ENCODE data around the gene RDH16.

Gene RDH16, protein sequence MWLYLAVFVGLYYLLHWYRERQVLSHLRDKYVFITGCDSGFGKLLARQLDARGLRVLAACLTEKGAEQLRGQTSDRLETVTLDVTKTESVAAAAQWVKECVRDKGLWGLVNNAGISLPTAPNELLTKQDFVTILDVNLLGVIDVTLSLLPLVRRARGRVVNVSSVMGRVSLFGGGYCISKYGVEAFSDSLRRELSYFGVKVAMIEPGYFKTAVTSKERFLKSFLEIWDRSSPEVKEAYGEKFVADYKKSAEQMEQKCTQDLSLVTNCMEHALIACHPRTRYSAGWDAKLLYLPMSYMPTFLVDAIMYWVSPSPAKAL

DNA sequence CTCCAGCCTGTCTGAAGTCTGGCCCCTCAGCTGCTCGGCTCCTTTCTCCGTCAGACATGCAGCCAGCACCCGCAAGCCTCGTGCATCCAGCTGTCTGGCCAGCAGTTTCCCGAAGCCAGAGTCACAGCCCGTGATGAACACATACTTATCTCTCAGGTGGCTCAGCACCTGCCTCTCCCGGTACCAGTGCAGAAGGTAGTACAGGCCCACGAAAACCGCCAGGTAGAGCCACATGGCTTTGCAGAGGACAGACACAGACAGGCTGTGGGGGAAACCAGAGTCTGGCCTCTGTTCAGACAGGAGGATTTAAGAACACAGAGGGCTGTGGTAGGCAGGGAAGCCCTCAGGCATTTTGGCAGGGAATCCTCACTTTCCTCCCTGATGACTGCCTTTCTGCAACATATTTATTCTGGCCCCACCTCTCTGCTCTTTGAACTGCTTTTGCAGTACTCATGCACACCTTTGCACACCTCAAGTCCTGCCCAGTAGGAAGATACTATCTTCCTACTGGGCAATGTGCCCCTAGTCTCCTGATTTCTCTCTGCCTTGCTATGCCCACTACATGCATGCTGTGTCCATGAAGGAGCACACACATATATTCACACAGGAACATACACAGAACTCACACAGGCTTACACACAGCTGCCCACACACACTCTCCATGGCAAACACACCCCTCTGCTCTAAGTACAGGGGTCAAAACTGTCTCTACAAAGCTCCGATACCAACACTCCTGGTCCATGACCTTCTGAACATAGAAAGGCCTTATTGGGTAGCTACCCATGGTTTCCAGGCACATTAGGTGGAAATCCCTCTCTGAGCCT lies at the start of gene RDH16:
RDH16 (minus strand) TSS at position 380 of the 824 bp plus-strand sequence; CDS start at position 234, 146 bp downstream.
- DNase-seq (ENCODE audit: low spot score), result no peak

DNA sequence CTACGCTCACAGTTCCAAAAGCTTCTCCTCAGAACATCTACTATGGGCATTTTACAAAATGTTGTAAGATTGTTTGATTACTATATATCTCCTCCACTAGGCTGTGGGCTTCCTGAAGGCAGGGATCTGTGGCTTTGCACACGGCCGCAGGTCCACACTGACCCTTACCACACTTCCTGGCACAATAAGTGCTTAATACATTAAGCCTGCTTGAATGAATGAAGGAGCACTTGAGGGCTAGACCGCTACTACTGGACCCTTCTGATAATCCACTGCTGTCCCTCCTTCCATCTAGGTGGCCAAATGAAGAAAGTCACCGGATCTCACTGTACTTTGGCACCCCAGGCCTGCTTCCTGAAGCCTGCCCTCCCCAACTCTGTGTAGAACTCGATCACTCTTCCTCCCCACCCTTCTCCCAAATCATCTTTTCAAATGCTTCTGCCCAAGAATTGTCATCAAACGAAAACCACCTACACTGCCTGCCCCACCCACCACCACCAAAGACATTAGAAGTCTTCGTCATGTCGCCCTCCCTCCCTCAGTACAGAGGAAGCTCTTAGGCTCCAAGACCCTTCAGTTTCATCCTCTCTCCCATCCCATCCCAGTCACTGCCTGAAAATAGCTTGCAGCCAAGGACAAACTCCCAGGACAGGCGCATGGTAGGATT lies 49.5 kb upstream of the RDH16 start:
- no peak for DNase-seq (ENCODE audit: low spot score)

DNA sequence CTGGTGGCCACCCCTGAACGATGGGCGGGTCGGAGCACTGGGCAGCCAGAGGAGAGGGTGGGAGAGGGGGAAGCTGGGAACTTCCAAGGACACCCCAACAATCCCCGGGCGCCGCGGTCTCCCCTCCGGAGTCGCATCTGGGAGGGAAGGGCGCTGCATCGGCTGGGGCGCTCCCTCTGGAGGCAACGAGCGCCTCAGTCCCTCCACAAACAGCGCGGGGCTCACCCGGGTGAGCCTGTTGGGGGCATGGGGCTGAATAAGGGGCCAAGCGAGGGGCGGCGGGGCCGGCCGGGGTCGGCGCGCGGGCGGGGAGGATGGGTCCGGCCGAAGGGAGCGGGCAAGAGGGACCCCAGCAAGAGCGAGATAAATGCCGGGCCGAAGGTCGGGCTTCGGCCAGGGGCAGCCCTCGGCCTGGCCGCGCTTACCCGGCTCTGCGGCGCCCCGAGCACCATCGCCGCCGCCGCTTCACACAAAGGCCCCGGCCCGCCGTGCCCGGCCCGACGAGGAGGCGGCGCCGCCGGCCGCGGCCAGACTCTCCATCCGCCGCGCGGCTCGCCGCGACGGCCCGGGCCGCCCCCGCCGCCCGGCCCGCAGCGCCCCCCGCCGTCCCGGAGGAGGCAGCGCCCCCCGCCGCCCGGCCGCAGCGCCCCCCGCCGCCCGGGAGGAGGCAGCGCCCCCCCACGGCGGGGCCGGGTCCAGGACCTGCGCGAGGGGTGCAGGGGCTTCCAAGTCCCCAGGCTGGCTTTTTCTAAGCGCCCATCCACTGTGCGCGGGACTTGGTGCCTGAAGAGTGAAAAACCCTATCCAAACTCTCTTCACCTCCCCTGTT lies 48.8 kb upstream of the RDH16 start, which contains the start of gene ZBTB39:
ZBTB39 (minus strand) TSS at position 567 of the 829 bp plus-strand sequence. CDS start 1,629 bp downstream, outside the sequence.
- peak; percentile 49 for DNase-seq (ENCODE audit: low spot score)

DNA sequence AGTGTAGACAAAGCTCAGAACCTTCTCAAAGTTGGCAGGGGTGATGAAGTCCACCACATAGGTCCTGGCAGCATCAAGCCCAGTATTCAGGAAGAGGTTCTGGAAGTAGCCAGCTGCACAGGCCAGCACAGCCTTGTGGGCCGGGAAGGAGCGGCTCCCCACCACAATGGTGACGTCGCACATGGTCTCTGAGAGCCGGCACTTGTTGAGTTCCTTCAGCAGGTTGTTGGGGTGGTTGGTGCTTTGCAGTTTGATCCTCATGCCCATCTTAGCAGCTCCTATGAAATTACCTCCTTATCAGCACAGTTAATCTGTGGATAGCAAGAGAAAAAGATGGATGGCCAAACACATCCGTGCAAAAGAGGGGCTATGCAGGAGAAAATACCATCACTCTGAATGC lies 47.2 kb upstream of the RDH16 start:
- DNase-seq (ENCODE audit: low spot score), result no peak

DNA sequence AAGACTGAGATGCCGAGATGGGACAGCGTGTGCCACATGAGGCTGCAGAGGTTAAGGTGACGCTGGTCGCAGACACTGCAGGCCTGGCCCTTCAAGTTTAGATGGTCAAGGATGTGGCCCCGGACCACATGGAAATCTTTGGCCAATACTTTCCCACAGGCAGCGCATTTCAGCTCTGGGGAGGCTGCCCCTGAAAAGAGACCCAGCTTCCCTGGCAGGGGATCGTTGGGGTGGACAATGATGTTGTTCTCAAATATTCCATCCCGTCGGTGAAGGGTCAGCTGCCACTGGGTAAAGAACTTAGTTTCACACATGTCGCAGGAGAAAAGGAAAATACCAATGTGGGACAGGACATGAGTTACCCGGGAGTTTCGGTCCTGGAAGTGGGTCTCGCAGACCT lies 46.0 kb upstream of the RDH16 start:
- no peak for DNase-seq (ENCODE audit: low spot score)

DNA sequence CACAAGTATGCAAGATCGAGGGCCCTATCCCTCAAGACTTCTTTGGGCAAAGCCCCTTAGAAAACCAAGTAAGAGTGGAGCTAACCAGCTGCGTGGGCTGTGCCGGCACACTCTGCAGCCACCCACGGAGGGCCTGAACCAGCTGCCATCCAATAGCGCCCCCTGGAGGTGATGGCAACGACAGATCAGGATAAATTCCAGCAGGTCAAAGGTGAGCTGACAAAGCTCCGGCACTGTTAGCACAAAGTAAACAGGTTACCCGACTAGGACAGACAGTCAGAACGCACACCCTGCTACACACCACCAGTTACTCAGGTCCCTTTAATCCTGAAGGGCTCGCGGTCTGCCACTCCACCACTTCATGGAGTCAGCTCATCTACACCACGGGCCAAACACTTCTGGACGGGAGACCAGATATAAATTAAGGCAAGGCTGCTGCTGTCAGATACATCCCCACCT lies 44.1 kb upstream of the RDH16 start:
- DNase-seq (ENCODE audit: low spot score), result peak; percentile 46

DNA sequence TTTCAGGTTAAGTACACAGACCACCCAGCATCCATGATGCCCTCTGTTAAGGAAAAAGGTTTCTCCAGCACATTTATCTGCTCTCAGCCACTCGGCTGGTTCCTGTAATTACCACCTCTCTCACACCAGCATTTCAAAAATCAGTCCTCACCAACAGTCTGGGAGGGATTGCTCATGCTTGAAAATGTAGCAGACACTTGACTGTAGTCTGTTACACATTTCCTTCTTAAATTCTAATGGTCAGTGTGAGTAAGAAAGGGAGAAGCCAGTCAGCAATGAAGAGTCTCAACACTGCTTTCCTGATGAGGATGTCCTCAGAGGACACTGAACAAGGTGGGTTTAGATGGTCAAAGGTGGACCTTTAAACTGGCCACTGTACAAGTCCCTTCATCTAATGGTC lies 43.0 kb upstream of the RDH16 start:
- DNase-seq (ENCODE audit: low spot score), result no peak

DNA sequence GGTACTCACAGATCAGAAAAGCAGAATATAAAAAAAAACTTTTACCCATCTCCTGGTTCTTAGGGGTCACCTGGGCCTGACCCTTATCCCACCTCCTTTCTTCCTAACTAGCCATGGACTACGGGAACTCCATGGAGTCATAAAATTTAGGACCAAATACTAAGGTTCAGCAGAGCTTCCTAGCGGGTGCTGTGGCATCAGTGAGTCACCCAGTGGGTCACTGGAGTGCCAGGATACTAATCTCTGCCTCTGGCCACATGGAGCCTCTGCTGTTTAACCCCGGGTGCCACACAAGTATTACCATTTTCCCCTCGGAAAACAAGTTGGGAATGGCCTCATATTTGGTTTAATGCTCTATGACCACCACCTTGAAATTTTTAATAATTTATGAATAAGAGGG lies 42.0 kb upstream of the RDH16 start:
- no peak for DNase-seq (ENCODE audit: low spot score)

DNA sequence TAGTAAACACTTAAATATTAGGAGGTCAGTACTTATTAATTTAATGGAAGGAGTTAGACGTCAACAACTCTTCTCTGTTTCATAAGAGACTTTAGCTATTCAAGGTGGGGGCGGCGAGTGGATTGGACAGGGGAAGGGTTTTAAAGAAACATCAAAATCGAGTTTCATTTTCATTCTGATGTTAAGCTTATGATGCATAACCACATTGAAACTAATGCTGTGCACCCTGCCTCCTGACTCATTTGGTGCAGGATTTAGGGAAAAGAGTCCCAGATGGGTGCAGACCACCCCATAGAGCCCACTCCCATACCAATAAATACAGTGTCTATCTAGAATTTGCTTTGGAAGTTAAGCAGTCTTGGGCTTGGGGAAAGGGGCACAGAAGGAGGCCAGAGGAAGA lies 41.6 kb upstream of the RDH16 start:
- no peak for DNase-seq (ENCODE audit: low spot score)

DNA sequence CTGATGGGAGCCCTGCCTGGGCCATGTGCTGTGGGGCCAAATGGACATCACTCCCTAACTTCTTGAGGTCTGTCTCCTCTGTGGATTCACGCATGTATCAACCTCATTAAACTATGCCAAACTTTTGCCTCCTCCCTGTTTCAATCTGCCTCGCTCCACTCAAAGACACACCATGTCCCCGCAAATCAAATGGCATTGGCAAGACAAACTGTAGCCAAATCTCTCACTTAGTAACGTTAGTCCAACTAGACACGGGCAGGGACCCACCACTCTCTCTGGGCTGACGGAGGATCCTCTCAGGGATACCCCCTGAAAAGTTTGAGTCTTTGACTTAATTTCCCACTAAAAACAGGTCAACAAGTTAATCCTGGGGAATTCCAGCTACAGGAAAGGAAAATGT lies 40.9 kb upstream of the RDH16 start:
- DNase-seq (ENCODE audit: low spot score), result no peak

DNA sequence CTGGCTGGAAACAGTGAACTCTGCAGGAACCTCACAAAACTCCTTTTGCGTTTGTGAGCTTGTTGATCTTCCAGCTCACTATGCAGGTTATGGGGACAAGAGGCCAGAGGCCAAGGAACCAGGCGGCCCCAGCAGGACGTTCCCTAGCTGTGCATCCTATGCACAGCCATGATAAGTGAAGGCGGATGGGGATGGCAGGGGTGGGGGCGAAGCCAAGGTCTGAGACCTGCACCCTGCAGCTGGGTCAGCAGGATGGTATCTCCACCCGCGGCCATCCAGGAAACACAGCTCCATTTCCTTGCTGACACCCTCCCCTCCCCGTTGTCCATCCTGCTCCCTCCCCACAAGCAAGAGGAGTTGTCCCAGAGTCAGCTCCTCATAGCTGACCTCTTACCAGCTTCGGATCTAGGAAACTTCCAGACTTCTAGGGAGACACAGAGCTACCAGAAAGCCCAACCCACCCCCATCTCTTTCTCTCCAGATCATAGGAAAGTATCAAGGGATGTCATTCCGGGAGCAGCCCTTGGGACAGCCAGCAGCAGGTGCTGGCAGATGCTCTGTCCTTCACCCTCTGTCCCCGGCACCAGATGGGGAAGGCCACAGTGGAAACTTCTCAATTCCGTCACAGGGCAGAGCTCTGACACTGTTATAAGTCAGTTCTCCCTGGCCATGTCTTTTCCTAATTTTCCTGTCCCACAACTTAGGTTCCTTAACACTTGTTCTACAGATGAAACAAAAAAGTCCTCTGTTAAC lies 39.6 kb upstream of the RDH16 start:
- no peak for DNase-seq (ENCODE audit: low spot score)

DNA sequence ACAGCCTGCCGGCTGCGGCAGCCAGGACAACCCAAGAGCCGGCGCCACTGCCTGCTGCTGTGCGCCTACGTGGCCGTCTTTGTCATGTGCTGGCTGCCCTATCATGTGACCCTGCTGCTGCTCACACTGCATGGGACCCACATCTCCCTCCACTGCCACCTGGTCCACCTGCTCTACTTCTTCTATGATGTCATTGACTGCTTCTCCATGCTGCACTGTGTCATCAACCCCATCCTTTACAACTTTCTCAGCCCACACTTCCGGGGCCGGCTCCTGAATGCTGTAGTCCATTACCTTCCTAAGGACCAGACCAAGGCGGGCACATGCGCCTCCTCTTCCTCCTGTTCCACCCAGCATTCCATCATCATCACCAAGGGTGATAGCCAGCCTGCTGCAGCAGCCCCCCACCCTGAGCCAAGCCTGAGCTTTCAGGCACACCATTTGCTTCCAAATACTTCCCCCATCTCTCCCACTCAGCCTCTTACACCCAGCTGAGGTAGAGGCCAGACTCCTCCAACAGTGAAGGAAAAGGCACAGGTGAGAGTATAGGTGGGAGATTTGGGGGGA lies 38.6 kb upstream of the RDH16 start:
- no peak for DNase-seq (ENCODE audit: low spot score)

DNA sequence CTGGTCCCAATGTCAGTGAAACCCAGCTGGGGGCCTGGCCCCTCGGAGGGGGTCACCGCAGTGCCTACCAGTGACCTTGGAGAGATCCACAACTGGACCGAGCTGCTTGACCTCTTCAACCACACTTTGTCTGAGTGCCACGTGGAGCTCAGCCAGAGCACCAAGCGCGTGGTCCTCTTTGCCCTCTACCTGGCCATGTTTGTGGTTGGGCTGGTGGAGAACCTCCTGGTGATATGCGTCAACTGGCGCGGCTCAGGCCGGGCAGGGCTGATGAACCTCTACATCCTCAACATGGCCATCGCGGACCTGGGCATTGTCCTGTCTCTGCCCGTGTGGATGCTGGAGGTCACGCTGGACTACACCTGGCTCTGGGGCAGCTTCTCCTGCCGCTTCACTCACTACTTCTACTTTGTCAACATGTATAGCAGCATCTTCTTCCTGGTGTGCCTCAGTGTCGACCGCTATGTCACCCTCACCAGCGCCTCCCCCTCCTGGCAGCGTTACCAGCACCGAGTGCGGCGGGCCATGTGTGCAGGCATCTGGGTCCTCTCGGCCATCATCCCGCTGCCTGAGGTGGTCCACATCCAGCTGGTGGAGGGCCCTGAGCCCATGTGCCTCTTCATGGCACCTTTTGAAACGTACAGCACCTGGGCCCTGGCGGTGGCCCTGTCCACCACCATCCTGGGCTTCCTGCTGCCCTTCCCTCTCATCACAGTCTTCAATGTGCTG lies 38.0 kb upstream of the RDH16 start:
- DNase-seq (ENCODE audit: low spot score), result no peak

DNA sequence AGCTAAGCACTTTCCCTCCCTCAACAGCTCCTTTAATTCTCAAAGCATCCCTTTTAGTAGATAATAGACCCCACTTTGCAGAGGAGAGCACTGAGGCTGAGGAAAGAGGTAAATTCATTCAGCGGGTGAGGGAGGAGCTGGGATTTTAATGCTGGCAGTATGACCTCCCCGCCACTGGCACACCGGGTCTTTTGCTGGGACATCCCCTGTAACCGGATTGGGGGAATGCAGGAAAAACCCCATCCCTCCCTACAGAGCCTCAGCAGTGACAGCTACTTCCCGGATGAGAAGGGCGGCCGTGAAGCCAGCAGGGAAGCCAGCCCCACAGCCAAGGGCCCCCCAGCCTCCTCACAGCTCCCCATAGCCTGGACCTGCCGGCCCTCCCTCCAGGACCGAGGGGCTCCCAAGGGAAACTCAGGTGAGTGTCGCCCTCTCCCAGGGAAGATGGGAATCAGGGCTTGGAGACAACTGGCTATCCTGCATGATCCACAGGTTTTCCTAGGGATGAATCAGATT lies 36.9 kb upstream of the RDH16 start:
- DNase-seq (ENCODE audit: low spot score), result no peak

DNA sequence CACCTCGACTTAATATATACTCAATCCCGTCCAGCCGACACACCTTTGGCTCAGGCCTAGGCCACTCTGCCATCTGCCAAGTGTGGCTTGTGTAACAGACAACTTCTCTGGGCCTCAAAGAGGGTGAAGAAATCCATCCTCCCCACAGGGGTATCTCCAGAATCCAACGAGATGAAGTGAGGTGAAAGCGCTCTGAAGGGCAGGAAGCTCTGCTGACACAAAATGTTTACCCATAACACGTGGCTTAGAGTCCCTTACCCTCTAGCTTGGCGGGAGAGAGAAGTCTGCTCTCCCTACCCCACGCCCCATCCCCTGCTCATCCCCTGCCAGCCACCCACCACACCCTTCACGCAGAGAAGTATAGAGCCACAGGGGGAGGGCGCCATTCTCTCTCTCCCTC lies 35.9 kb upstream of the RDH16 start:
- DNase-seq (ENCODE audit: low spot score), result no peak

DNA sequence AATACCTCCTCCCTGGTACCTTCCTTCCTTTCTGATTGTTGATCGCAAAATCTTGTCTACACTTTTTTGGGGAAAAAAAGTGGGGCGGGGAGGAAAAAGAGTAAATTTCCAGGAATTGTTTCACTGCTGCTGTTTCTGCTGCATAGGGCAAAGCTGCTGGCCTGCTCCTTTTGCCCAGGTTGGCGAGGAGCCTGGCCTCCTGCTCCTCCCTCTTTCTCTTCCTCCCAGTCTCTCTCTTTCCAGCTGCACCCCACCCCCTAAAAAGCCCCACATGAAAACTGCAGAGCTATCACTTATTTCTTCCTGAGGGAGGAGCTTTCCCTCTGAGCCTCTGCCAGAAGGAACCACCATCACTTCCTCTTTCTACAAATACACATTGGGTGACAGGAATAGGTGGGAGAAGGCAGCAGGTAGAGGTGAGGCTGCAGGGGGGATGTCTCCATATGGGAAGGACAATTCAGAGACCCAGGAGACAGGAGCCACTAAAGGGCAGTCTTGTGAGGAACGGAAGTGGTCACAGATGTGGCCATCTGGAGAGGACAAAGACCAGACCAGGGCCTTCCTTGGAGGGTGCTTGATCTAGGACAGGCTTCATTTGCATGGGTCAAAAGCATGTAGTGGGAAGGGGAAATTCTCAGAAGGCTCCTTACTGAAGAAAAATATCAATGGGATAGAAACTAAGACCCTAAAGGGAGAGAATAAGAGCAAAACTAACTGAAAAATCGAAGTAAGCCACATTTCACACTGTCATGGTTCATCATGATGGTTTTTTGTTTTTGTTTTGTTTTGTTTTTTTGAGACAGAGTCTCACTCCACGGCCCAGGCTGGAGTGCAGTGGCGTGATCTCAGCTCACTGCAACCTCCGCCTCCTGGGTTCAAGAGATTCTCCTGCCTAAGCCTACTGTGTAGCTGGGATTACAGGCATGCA lies 34.2 kb upstream of the RDH16 start:
- peak; percentile 74 for DNase-seq (ENCODE audit: low spot score)

DNA sequence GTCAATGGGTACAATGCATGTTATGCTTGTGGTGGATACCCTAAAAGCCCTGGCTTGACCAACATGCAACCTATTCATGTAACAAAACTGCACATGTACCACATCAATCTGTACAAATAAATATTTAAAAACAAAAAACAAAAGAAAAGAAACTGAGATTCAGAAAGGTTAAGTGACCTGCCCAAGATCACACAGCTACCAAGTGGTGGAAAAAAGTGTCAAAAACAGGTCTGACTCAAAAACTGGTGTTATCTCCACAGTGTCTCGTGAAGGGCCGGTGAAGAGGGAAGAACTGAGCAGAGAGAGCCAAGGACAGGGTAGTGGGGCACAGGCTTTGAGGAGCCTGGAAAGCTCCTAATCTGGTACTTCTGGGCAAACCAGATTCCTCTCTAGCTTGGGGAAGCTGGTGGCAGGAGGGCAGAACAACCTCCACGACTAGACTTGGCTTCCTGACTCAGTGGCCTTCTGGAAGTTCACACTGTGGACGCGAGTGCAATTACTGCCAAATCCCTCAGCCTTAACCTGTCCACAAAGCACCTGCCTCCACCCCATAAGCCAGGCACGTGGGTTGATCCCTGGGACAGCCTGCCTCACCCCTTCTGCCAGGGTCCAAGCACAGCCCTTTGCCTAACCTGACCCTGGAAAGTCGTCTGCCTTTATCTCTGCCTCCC lies 33.4 kb upstream of the RDH16 start:
- DNase-seq (ENCODE audit: low spot score), result no peak
